Tibial nerve (tissue), 3 donors: Measurements from ENCODE around the gene PRRC2B.

Source experiments
- CTCF ChIP-seq, 5 experiments: fragments of 200-600 bp in 3 of 5; fragments of 450-650 bp in 2 of 5; sonication (generic) in 3 of 5; IDR thresholded peaks; one replicate each; pipeline ENCODE4 v1.5.1; 2016 to 2019; ENCODE audit warnings: antibody characterized with exemption in 5 of 5, mild to moderate bottlenecking in 3 of 5, moderate library complexity in 2 of 5
- POLR2A ChIP-seq, 2 donors: fragments of 450-650 bp; IDR thresholded peaks; one replicate each; pipeline ENCODE4 v1.6.1; 2017; ENCODE audit warnings: antibody characterized with exemption in 2 of 2, mild to moderate bottlenecking in 2 of 2, moderate library complexity in 2 of 2

GRCh38 chr9:131449276-131449675, 55.4 kb downstream of the PRRC2B start:
- TF ChIP-seq CTCF (IDR thresholded peaks at IDR 0.05) (no peak), POLR2A (IDR thresholded peaks at IDR 0.05) (no peak)
